RWPE1 (cell line): ENCODE results near the gene ZNF236.
"Not testable (repeated sequence)": the region's sequence is repeated elsewhere in the genome, so short reads cannot be mapped to it uniquely, and the experiment has no call there.

Source experiments
- CTCF ChIA-PET: fragments of 350-600 bp; sonication (Branson Sonifier 250); formaldehyde crosslinking; extraction: SDS; loops from one replicate; lab custom pipeline; 2021; lab: Yijun Ruan, JAX
- POLR2A ChIA-PET: fragments of 400-600 bp; formaldehyde crosslinking; extraction: SDS; loops from one replicate; lab custom pipeline; 2020; ENCODE audit warnings: antibody characterized with exemption; ENCODE audit not compliant: low non-redundant PET; lab: Yijun Ruan, JAX
- DNase-seq: peaks from one replicate; pipeline ENCODE4 v3.0.0; 2012; ENCODE audit warnings: low spot score
- H3K27ac ChIP-seq: fragments of 450-650 bp; 2 replicates; pipeline ENCODE4 v1.5.1; 2017
- CTCF ChIP-seq: fragments of 450-650 bp; conservative IDR thresholded peaks from 2 replicates; pipeline ENCODE4 v1.5.1; 2017; ENCODE audit warnings: low read depth, mild to moderate bottlenecking

Gene ZNF236

GRCh38 chr18:77014538-77014937 lies 192.2 kb downstream of the ZNF236 start:
- no peak for DNase-seq
- H3K27ac ChIP-seq: no peak overlapping the region
- POLR2A ChIA-PET: no interaction called here
- TF ChIP-seq CTCF: no peak
- CTCF ChIA-PET: interaction anchor here (0.6 kb wide), 3 partner anchors 192 to 867 kb away, joined by 3 read pairs; no protein-coding TSS in a partner anchor

- ChIA-PET POLR2A (no interaction called here), CTCF (no interaction called here)
- no peak for TF ChIP-seq CTCF
These were observed 192.8 kb downstream of the ZNF236 start for GRCh38 chr18:77015169-77015568.

GRCh38 chr18:77015771-77016710 lies 193.7 kb downstream of the ZNF236 start:
- no peak for DNase-seq
- ChIA-PET POLR2A (interaction anchor here (0.7 kb wide), 1 partner anchor 116 kb away, joined by 8 read pairs; the partner anchor contains the start of gene MBP), CTCF (interaction anchor here (0.5 to 1.1 kb wide), 2 partner anchors 125 to 196 kb away, joined by 3 to 5 read pairs; no protein-coding TSS in a partner anchor)
- TF ChIP-seq CTCF: no peak
- no peak overlapping the region for H3K27ac ChIP-seq

More at GRCh38 chr18:77015169-77015568, 192.8 kb downstream of the ZNF236 start:
- no peak overlapping the region for H3K27ac ChIP-seq
- no peak for DNase-seq

- ChIA-PET POLR2A (no interaction called here), CTCF (interaction anchor here (1.1 kb wide), 1 partner anchor 195 kb away, joined by 5 read pairs; no protein-coding TSS in a partner anchor)
- no peak overlapping the region for H3K27ac ChIP-seq
- no peak for DNase-seq
- TF ChIP-seq CTCF: no peak
These were observed 194.6 kb downstream of the ZNF236 start for GRCh38 chr18:77016936-77017335.

GRCh38 chr18:77017355-77017754 lies 195.0 kb downstream of the ZNF236 start:
- CTCF ChIA-PET: interaction anchor here (1.1 kb wide), 1 partner anchor 194 kb away, joined by 5 read pairs; no protein-coding TSS in a partner anchor
- no peak for TF ChIP-seq CTCF
- POLR2A ChIA-PET: no interaction called here
- H3K27ac ChIP-seq: no peak overlapping the region
- no peak for DNase-seq

GRCh38 chr18:77018650-77019049 lies 196.3 kb downstream of the ZNF236 start:
- H3K27ac ChIP-seq, POLR2A ChIA-PET, CTCF ChIA-PET, DNase-seq: not testable (repeated sequence)
